Measurements from ENCODE around the gene USP3.

GRCh38 chr15:63514531-63514943, 10.1 kb downstream of the USP3 start:
- TF ChIP-seq CTCF (IDR thresholded peaks at IDR 0.05; ENCODE audit: low read depth, low read length, poor library complexity, severe bottlenecking) = no peak
- no peak for TF ChIP-seq EZH2phosphoT487 (IDR thresholded peaks at IDR 0.05; ENCODE audit: borderline replicate concordance, low read length)

All from DOHH2 (cell line).